ENCODE results near the gene CLEC4E.
"Not testable (repeated sequence)": the region's sequence is repeated elsewhere in the genome, so short reads cannot be mapped to it uniquely, and the experiment has no call there.

Gene CLEC4E

DNA sequence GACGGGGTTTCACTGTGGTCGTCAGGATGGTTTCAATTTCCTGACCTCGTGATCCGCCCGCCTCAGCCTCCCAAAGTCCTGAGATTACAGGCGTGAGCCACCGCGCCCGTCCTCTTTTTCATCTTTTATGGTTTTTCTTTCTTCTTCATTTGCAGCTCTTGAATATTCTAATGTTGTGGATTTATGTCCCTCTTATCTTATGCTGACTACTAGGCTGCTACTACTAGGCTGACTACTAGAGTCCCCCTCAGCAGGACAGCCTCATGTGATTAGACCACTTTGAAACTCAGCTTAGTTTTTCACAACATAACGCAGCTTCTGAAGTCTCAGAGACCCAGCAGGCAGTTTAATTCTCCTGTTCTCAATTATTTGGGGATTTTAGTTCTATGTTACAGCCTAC, 857 bp upstream of the CLEC4E start:
- in situ Hi-C loops (cut with HindIII; ENCODE audit: low sequenced_read_pairs): no loop called here

DNA sequence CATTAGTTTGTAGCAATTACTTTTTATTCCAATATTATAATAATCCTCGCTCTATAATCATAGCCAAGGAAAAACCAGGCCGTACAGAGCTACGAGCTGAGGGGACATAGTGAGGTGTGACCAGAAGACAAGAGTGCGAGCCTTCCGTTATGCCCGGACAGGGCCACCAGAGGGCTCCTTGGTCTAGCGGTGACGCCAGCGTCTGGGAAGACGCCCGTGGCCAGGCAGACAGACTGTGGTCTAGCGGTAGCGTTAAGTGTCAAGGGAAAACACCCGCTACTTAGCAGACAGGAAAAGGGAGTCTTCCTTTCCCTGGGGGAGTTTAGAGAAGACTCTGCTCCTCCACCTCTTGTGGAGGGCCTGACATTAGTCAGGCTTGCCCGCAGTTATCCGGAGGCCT, 2.9 kb downstream of the CLEC4E start:
- in situ Hi-C loops (cut with HindIII; ENCODE audit: low sequenced_read_pairs): not testable (repeated sequence)

DNA sequence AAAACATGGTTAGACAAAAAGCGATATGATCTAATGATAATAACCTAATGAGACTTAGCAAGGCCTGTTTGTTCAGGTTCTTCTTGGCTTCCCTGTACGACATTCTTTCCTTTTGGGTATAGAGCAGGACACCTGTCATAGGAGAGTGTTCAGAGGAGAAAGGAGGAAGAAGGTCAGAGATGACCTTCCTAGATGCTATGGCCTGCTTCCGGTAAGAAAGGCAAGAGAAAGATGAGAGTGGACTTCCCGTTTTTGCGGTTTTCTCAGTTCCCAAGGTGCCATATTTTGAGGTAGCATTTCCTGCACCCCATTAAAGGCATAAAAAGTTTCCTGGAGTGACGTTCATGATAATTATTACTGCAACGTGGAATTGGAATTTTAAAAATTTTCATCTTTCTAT, 8.7 kb downstream of the CLEC4E start:
- in situ Hi-C loops (cut with HindIII; ENCODE audit: low sequenced_read_pairs): no loop called here

DNA sequence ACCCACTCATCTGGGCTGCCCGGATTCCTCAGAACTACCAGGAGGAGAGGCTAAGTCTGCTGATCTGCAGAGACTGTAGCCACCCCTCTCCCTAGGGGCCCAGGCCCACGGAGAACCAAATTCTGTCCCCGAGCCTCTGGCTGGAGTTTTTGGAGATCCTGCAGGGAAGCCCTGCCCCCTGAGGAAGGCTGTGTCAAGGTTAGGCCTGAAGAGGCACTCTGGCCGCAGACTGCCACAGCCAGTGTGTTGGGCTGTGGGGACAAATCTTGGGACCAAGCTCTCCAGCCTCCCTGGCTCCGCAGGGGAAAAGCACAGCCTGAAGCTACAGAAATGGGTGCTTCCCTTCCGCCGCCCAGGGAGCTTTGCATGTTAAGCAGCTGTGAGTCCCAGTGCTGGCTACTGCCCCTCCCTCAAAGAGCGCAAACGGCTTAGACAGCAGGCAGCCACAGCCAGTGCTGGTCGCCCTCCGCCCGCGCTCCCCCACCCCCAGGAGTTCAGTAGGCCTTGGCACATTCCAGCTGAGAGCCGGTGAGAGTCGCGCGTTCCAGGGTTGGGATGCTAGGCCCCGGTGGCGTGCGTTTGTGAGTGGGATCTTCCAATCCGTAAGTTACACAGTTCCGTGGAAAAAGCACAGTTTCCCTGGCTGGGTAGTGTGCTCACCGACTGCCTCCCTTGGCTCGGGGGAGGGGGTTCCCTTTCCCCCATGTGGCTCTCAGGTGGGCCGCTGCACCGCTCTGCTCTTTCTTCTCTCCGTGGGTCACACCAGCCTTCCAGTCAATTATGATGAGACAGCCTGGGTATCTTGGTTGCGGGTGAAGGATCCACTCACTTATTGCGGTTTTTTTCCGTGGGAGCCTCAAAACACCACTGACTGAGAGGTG, 13.2 kb downstream of the CLEC4E start:
- in situ Hi-C loops (cut with HindIII; ENCODE audit: low sequenced_read_pairs): no loop called here

DNA sequence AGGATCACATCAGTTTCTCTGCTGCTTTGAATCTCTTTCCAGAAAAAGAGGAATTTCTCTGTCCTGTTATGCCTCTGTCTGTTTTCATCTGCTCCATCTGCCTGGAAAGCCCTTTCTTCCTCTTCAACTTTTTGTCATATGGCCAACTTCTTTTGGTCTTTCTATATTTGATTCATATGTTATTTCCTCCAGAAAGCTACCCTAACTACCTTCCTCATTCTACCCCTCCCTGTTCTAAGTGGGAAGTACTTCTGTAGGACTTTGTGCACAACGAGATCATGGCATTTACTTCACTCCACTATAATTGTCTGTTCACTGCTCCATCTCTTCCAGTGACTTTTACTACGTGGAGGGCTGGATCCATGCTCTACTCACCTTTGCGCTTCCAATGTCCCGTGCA, 21.5 kb downstream of the CLEC4E start:
- in situ Hi-C loops (cut with HindIII; ENCODE audit: low sequenced_read_pairs): no loop called here

DNA sequence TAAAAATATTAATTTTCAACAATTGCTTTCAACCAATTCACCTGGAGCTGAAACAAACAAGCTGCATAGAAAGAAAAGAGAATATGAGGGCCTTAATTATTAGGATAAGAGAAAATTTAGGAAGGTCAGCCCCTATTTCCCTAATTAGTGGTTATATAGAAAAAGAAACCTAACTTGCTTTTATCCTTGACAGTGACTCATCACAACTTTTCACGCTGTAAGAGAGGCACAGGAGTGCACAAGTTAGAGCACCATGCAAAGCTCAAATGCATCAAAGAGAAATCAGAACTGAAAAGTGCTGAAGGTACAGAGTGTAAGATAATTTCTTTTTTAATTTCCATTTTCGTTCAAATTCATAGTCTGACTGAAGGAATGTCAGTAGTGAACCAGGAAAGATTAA, 22.7 kb downstream of the CLEC4E start:
- in situ Hi-C loops (cut with HindIII; ENCODE audit: low sequenced_read_pairs): no loop called here

DNA sequence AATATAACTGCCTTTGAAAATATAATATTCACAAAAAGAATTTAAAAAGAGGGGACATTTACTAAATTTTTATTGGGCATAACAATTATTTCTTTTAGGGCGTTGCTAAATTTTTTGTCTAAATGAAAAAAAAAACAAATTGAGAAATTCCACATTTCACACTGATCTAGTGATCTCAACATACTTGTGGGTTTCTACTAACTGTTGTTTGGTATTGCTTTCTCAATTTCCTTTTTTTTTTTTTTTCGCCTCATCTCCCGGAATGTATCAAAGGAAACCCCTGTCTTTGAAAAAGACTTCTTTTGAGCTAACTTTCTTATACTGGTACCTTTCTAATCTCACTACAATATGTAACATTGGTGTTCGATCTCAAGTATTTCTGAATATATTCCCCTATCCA, 27.4 kb downstream of the CLEC4E start, which contains the start of gene CLEC4D:
TSS of gene CLEC4D (plus strand) at position 248 of the 400 bp plus-strand sequence. CDS start 230 bp downstream, outside the sequence.
- in situ Hi-C loops (cut with HindIII; ENCODE audit: low sequenced_read_pairs): no loop called here

DNA sequence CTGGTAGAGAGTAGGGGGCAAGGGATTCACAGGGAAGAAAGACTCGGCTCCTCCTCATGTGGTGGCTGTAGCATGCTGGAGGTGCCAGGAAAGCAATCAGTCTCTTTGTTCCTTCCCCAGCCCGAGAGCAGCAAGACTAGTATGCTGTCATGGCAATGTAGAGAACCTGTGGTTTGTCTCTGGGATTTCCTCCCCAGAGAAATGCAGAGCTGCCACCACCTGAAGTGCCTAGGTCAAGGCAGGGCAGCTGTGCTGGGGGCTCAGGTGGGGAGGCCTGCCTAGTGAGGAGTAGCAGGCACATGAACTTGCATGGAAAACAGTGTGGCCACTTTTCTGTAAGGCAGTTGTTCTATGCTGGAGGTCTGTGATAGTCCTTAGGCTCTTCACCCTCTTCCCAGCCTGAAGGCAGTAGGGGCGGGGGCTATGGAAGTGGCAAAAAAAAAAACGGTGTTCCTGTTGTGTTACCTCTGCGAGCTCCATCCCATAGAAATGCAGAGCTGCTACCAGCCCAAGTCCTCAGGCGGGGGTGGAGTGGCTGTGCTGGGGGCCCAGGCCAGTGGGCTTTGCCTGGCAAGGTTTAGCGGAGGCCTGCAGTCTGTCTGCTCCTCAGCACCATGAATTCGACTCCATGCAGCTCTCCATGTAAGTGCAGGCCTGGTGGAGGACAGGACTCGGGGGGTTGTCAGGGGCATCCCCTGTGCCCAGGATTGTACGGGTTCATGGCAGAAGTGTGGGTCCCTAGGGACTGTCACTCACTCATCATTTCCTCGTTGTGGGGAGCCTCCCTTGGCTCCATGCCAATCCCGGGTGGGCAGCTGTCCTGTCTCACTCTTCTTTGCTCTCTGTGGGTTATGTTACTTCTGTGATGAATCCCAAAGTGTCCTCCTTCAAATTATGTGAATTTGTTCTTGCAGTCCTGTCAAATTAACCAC, 31.5 kb downstream of the CLEC4E start:
- in situ Hi-C loops (cut with HindIII; ENCODE audit: low sequenced_read_pairs): no loop called here

DNA sequence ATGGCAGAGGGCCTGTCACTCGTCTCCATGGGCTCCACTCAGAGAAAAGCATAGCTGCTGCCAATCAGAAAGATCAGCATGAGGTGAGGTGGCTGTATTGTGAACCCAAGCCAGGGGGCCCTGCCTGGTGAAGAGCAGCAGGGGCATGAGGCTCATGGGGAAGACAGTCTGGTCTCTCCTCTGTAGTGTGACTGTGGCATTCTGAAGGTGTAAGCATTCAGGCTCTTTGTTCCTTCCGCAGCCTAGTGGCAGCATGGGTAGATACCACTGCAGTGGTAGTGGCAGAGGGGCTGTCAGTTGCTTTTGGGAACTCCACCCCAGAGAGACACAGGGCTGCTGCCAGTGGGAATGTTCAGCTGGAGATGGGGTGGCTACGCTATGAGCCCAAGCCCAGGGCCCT, 32.5 kb downstream of the CLEC4E start:
- in situ Hi-C loops (cut with HindIII; ENCODE audit: low sequenced_read_pairs): no loop called here

DNA sequence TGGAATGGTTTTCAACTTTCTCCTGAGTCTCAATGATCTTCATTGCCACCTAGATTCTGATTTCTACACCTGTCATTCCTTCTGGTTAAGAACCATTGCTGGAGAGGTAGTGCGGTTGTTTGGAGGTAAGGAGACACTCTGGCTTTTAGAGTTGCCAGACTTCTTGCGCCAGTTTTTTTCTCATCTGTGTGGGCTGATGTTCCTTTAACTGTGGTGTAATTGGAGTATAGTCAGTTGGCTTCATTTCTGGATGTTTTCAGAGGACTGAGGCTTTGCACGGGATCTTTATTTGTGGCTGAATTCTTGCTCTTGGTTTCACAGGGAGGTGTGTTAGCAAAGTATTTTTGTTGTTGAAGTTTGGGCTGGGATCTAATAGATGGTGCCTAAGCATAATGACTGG, 33.1 kb downstream of the CLEC4E start:
- in situ Hi-C loops (cut with HindIII; ENCODE audit: low sequenced_read_pairs): no loop called here

DNA sequence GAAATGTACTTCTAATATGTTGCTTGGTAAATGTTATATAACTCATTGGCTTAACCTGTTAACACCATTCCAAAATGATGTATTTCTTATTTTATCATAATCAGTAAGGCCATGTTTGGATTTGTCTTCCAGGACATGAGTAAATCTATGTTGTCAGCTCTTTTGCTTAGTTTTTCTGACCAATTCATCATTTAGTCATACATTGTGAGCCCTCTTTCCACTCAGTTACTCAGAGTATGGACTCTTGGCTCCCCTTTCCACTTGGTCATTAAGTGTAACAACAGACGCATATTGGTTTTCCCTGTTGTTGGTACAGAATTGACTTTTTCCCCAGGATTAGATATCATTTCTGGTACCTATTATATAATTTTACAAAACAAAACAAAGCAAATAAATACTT, 36.4 kb downstream of the CLEC4E start:
- in situ Hi-C loops (cut with HindIII; ENCODE audit: low sequenced_read_pairs): no loop called here

DNA sequence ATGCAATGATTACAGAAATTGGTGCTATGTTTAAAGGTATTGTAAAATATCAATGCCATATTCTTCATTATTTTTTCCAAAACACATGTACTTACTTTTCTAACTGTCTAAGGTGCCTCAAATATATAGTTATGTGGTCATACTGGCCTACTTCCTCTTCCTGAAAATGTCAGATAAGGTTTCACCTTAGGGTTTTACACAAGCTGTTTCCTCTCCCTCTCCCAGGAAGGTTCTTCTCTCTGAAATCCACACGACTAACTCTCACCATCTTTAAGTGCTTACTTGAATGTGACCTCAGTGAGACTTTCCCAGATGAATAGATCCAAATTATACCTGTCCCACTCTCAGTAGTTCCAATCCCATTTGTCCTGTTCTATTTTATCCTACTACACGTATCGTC, 39.0 kb downstream of the CLEC4E start:
- in situ Hi-C loops (cut with HindIII; ENCODE audit: low sequenced_read_pairs): no loop called here

DNA sequence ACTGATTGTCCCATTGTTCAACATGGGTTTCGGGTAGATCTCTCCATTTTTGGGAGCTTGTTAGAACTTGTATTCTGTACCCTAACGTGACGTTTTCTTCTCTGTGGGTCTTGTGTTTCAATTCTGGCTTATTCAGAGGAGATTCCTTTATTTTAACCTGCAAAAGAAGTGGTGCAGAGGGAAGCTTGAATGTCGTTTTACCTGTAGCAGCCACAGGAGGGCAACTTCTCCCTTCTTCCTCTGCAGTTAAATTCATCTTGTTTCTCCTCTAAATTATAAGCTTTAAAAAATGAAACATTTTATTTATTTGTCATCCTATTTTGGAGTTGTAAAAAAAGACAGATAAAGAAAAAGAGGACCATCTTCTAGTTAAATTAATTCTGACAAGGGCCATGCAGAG, 41.1 kb downstream of the CLEC4E start:
- in situ Hi-C loops (cut with HindIII; ENCODE audit: low sequenced_read_pairs): no loop called here

DNA sequence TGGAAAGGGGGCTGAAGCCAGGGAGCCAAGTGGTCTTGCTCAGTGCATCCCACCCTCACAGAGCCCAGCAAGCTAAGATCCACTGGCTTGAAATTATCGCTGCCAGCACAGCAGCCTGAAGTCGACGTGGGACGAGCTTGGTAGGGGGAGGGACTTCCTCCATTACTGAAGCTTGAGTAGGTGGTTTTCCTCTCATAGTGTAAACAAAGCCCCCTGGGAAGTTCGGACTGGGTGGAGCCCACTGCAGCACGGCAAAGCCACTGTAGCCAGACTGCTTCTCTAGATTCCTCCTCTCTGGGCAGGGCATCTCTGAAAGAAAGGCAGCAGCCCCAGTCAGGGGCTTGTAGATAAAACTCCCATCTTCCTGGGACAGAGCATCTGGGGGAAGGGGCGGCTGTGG, 44.6 kb downstream of the CLEC4E start:
- in situ Hi-C loops (cut with HindIII; ENCODE audit: low sequenced_read_pairs): not testable (repeated sequence)

DNA sequence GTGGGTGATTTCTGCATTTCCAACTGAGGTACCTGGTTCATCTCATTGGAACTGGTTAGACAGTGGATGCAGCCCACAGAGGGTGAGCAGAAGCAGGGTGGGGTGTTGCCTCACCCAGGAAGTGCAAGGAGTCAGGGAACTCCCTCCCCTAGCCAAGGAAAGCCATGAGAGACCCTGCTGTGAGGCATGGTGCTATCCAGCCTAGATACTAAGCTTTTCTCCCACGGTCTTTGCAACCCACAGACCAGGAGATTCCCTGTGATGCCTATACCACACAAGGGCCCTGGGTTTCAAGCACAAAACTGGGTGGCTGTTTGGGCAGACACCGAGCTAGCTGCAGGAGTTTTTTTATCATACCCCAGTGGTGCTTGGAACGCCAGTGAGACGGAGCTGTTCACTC, 45.0 kb downstream of the CLEC4E start:
- in situ Hi-C loops (cut with HindIII; ENCODE audit: low sequenced_read_pairs): not testable (repeated sequence)

DNA sequence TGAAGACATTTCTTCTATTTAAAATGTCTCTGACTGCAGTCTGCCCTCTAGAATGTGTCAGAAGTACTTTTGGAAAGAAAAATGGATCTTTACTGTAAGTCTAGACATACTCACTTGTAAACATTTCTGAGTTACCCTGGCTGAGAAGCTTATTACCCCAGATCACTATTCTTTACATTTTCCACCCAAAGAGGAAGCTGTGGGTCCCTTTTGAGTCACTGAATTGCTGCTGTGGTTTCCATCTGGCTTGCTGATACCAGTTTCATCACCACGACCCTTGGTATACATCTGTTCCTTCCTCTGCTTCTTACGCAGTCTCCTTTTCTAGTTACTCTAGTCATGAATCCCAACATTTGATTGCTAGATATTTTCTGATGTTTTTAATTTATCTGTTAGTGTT, 47.6 kb downstream of the CLEC4E start:
- in situ Hi-C loops (cut with HindIII; ENCODE audit: low sequenced_read_pairs): no loop called here

DNA sequence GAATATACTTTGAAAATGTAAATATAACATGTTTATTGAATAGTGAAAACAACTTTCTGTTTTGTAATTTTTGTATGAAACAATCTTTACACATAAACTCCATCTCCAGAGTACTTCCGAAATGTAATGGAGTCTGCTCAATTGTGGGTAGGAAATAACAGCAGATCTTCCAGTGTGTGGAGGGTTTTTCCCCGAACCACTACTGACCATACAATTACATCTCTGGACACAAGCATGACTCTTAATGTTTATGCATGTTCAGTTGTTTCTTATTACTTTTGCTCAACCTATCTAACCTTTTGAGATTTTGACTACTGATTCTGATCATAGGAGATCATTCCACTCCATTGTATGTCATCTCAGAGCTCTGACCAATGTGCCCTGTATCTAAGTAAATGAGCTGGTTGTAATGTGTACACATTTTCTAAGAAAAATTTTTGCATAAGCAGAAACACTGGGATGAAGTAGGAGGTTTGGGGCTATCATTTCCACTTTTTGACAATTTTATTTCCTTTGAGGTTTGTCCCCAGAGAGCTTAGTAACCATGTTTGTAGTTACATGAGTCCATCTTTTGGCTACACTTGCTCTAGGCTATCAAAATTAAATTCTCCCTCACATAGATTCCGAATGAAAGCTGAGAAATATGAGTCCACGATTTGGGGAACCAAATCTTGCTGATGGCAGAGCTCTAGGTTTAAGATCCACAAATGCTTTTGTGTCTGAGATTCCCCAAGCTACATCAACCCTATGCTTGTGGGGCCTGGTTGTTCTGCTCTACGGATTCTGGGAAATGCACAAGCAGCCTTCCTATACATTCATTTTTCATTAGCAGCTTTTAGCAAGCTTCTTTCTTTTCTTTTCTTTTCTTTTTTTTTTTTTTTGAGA, 48.8 kb downstream of the CLEC4E start:
- in situ Hi-C loops (cut with HindIII; ENCODE audit: low sequenced_read_pairs): no loop called here
